HFF-Myc (cell line): ENCODE results near the gene KIF3C.
"Not testable (repeated sequence)": the region's sequence is repeated elsewhere in the genome, so short reads cannot be mapped to it uniquely, and the experiment has no call there.

Experiments
- DNase-seq: peaks from one replicate; pipeline ENCODE4 v3.0.0-alpha.2; 2011; ENCODE audit warnings: low read depth; ENCODE audit errors: extremely low read depth
- H3K4me3 ChIP-seq: replicated peaks from 2 replicates; pipeline ENCODE4 v1.5.1; 2011; ENCODE audit warnings: low read depth, mild to moderate bottlenecking, control low read depth, low read length
- TF ChIP-seq, protein P1 (sequence below): IDR thresholded peaks from 2 replicates; pipeline ENCODE4 v1.5.1; 2012; ENCODE audit warnings: mild to moderate bottlenecking, low read depth, low read length, control low read depth; ENCODE audit errors: missing control alignments

Gene KIF3C

DNA sequence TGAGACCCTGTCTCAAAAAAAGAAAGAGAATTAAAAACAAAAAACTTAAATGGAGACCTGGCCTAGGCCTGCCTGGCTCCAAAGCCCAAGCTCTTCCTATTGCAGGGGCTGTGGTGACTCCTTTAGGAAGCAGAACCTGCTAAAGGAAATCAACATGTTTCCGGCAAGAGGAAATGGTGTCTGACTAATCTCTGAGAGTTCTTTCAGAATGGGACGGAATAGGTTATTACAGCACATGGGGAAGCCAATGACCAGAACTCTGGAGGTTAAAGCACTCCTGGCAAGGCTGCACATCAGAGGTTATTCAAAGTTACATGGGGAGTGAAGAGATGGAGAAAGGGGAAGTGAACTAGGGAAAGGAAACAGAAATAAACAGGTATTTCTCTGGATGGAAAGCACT lies 21.4 kb downstream of the KIF3C start:
- DNase-seq, result no peak
- H3K4me3 ChIP-seq, result no peak overlapping the region
- TF ChIP-seq, protein P1, sequence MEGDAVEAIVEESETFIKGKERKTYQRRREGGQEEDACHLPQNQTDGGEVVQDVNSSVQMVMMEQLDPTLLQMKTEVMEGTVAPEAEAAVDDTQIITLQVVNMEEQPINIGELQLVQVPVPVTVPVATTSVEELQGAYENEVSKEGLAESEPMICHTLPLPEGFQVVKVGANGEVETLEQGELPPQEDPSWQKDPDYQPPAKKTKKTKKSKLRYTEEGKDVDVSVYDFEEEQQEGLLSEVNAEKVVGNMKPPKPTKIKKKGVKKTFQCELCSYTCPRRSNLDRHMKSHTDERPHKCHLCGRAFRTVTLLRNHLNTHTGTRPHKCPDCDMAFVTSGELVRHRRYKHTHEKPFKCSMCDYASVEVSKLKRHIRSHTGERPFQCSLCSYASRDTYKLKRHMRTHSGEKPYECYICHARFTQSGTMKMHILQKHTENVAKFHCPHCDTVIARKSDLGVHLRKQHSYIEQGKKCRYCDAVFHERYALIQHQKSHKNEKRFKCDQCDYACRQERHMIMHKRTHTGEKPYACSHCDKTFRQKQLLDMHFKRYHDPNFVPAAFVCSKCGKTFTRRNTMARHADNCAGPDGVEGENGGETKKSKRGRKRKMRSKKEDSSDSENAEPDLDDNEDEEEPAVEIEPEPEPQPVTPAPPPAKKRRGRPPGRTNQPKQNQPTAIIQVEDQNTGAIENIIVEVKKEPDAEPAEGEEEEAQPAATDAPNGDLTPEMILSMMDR, result no peak

- TF ChIP-seq, protein P1, result no peak
- no peak overlapping the region for H3K4me3 ChIP-seq
- DNase-seq, result no peak
Measured at GRCh38 chr2:25960396-25960795, 21.9 kb downstream of the KIF3C start.

DNA sequence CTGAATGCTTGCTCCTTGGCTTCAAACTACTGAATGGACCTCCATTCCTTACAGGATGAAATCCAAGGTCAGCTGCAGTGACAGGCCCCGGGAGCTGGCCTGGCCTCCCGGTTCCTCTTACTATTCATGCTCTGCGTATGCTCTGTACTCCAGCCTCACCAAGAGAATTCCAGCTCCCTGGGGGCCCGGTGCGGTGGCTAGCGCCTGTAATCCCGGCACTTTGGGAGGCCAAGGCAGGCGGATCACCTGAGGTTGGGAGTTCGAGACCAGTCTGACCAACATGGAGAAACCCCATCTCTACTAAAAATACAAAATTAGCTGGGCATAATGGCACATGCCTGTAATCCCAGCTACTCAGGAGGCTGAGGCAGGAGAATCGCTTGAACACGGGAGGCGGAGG lies 23.7 kb downstream of the KIF3C start:
- not testable (repeated sequence) for H3K4me3 ChIP-seq, DNase-seq

GRCh38 chr2:25957743-25958142 lies 24.6 kb downstream of the KIF3C start:
- H3K4me3 ChIP-seq, result no peak overlapping the region
- TF ChIP-seq, protein P1, result no peak
- DNase-seq, result no peak

DNA sequence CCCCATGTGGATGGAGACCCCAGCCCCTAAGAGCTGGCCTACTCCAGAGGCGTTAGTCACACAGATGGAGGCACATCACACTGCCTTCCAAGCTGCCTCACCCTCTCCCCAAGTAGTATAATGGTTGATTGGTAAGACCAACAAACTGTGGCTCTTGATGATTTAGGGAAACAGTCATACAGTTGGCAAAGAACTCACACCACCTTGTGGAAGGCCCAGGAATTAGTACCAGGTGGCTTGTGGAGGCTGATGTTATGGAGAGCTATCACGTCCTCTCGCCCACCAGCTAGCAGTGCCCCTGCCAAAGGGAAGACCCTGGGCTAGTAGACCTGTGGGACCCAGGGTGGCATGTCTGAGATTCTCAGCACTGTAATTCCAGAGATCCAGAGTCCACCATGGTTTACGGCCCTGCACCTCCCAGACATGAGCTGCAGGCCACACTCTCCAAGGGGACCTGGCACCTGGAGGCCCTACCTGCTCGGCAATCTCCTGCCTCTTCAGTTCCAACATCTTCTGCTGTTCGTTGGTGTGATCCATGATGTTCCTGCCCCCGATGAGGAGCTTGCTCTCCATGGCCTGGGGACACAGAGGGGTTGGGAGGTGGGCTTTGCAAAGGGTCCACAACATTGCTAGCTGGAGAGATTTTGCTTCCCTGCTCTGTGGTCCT lies 26.3 kb downstream of the KIF3C start:
- TF ChIP-seq, protein P1, result no peak
- H3K4me3 ChIP-seq, result no peak overlapping the region
- DNase-seq, result no peak

GRCh38 chr2:25955036-25955435 lies 27.3 kb downstream of the KIF3C start:
- H3K4me3 ChIP-seq, result no peak overlapping the region
- TF ChIP-seq, protein P1, result no peak
- no peak for DNase-seq

- no peak overlapping the region for H3K4me3 ChIP-seq
- no peak for DNase-seq
- TF ChIP-seq, protein P1, result no peak
Measured at GRCh38 chr2:25954199-25954752, 28.0 kb downstream of the KIF3C start.
